Right lung (tissue), 5 donors: ENCODE data around the gene SLC9A9. TPM values are rescaled to one million over a fixed set of nuclear protein-coding genes. Genes with fewer than 3 reads are reported as not detected.

Experiments
- DNase-seq, 2 donors: peaks; one replicate each; pipeline ENCODE4 v3.0.0-alpha.2; 2013
- polyA plus RNA-seq, 5 donors: library from polyadenylated mRNA; unstranded; fragments of 120-200 nt; gene quantifications; one replicate each; pipeline versions ENCODE4 v1.2.1 to v1.2.3, GENCODE V29; 2013; ENCODE audit warnings: inconsistent platforms in 1 of 5, low replicate concordance in 1 of 5; ENCODE audit not compliant: insufficient read length in 5 of 5, insufficient read depth in 1 of 5

Gene SLC9A9
- polyA plus RNA-seq, 5 donors = 11.7 to 20.9 (median 17.7) TPM

- DNase-seq = no peak
Observed at GRCh38 chr3:143763564-143764162, 84.6 kb downstream of the SLC9A9 start.

GRCh38 chr3:143757691-143758090, 90.6 kb downstream of the SLC9A9 start:
- no peak for DNase-seq

- DNase-seq = no peak
Observed at GRCh38 chr3:143755978-143756377, 92.3 kb downstream of the SLC9A9 start.

GRCh38 chr3:143754090-143754489, 94.2 kb downstream of the SLC9A9 start:
- no peak for DNase-seq

- DNase-seq = no peak
Observed at GRCh38 chr3:143753456-143753855, 94.8 kb downstream of the SLC9A9 start.

- DNase-seq = peak in 1 of 2 donors; percentile 40
Observed at GRCh38 chr3:143753006-143753405, 95.3 kb downstream of the SLC9A9 start.

GRCh38 chr3:143751643-143752178, 96.6 kb downstream of the SLC9A9 start:
- DNase-seq = no peak

- DNase-seq = peak; percentile 77 to 82
Observed at GRCh38 chr3:143750841-143751240, 97.4 kb downstream of the SLC9A9 start.

GRCh38 chr3:143749926-143750325, 98.3 kb downstream of the SLC9A9 start:
- no peak for DNase-seq

- DNase-seq = no peak
Observed at GRCh38 chr3:143737065-143737464, 111.2 kb downstream of the SLC9A9 start.

- DNase-seq = no peak
Observed at GRCh38 chr3:143736205-143736997, 111.9 kb downstream of the SLC9A9 start.

GRCh38 chr3:143731776-143732175, 116.5 kb downstream of the SLC9A9 start:
- DNase-seq = no peak

- DNase-seq = no peak
Observed at GRCh38 chr3:143731320-143731719, 116.9 kb downstream of the SLC9A9 start.

GRCh38 chr3:143727391-143727790, 120.9 kb downstream of the SLC9A9 start:
- DNase-seq = no peak

- no peak for DNase-seq
Observed at GRCh38 chr3:143726727-143727126, 121.5 kb downstream of the SLC9A9 start.

GRCh38 chr3:143720381-143720780, 127.9 kb downstream of the SLC9A9 start:
- no peak for DNase-seq

GRCh38 chr3:143718463-143718862, 129.8 kb downstream of the SLC9A9 start:
- DNase-seq = no peak

- no peak for DNase-seq
Observed at GRCh38 chr3:143716731-143717130, 131.5 kb downstream of the SLC9A9 start.

- DNase-seq = no peak
Observed at GRCh38 chr3:143712522-143712921, 135.7 kb downstream of the SLC9A9 start.

GRCh38 chr3:143707848-143708247, 140.4 kb downstream of the SLC9A9 start:
- DNase-seq = no peak

GRCh38 chr3:143700431-143700975, 147.8 kb downstream of the SLC9A9 start:
- no peak for DNase-seq

- no peak for DNase-seq
Observed at GRCh38 chr3:143699424-143699823, 148.8 kb downstream of the SLC9A9 start.
